Heart left ventricle (tissue), 16 donors: ENCODE data around the gene C19orf67. TPM values are rescaled to one million over a fixed set of nuclear protein-coding genes. Genes with fewer than 3 reads are reported as not detected.

Source experiments
- ATAC-seq, 4 donors: fragments of 200-7000 bp; cut with Tn5 transposase; one replicate each; pipeline ENCODE4 v1.9.1; 2020 to 2022; ENCODE audit warnings: moderate library complexity in 4 of 4, mild to moderate bottlenecking in 3 of 4, moderate number of reproducible peaks in 1 of 4
- DNase-seq, 5 donors: peaks; one replicate each; pipeline ENCODE4 v3.0.0-alpha.2; 2020
- H3K27ac ChIP-seq, 12 donors: fragments of 200-600 bp; sonication (generic) in 4 of 12; one replicate each; pipeline versions ENCODE4 v1.5.0 to v1.8.0; 2016 to 2022; ENCODE audit warnings: mild to moderate bottlenecking in 2 of 12
- H3K27me3 ChIP-seq, 9 donors: fragments of 200-600 bp; sonication (generic) in 2 of 9; one replicate each; pipeline versions ENCODE4 v1.5.1 to v1.8.0; 2016 to 2022; ENCODE audit warnings: mild to moderate bottlenecking in 3 of 9
- H3K36me3 ChIP-seq, 9 donors: fragments of 200-600 bp; sonication (generic) in 2 of 9; one replicate each; pipeline versions ENCODE4 v1.5.0 to v1.8.0; 2018 to 2022; ENCODE audit warnings: mild to moderate bottlenecking in 2 of 9
- H3K4me1 ChIP-seq, 12 donors: fragments of 200-600 bp; sonication (generic) in 4 of 12; one replicate each; pipeline versions ENCODE4 v1.5.0 to v1.8.0; 2016 to 2022; ENCODE audit warnings: mild to moderate bottlenecking in 3 of 12
- H3K4me3 ChIP-seq, 12 donors: fragments of 200-600 bp; sonication (generic) in 4 of 12; one replicate each; pipeline versions ENCODE4 v1.5.0 to v1.8.0; 2017 to 2022; ENCODE audit warnings: mild to moderate bottlenecking in 9 of 12, moderate library complexity in 4 of 12
- H3K9me3 ChIP-seq, 12 donors: fragments of 200-600 bp; sonication (generic) in 4 of 12; one replicate each; pipeline versions ENCODE4 v1.5.0 to v1.8.0; 2016 to 2022; ENCODE audit warnings: mild to moderate bottlenecking in 1 of 12
- CTCF ChIP-seq, 12 donors: fragments of 200-600 bp; sonication (generic) in 4 of 12; IDR thresholded peaks; one replicate each; pipeline versions ENCODE4 v1.5.0 to v1.8.0; 2018 to 2022; ENCODE audit warnings: antibody characterized with exemption in 12 of 12, mild to moderate bottlenecking in 5 of 12
- POLR2A ChIP-seq, 2 donors: fragments of 450-650 bp; IDR thresholded peaks; one replicate each; pipeline ENCODE4 v1.6.1; 2017; ENCODE audit warnings: antibody characterized with exemption in 2 of 2, mild to moderate bottlenecking in 2 of 2, moderate library complexity in 2 of 2
- WGBS, 4 donors: extraction: QIAGEN DNeasy Blood & Tissue Kit in 2 of 4; methylation state at CpG; one replicate each; pipeline versions ENCODE4 v1.1.5 to v1.1.7; 2013 to 2018; 5-methylcytosine and 5-hydroxymethylcytosine counted together
- intact Hi-C, 10 donors: fragments of 100-400 bp; cut with DNase I; formaldehyde crosslinking; loops; one replicate each; pipeline versions ENCODE4 v1.11.1 to v1.14.2; 2022
- polyA plus RNA-seq, 2 donors: library from polyadenylated mRNA; stranded (reverse); fragments of 200-250 nt; gene quantifications; one replicate each; pipeline ENCODE4 v1.2.3, GENCODE V29; 2013
- total RNA-seq, 9 donors: library from RNA; depleted of rRNA in 2 of 9; stranded (reverse); fragments of >200 nt in 2 of 9; fragmentation: NEBNext Ultra II Directional in 3 of 9; extraction: Animal tissue kit (Norgen Biotek cat#: 25700) in 3 of 9; gene quantifications; one replicate each; pipeline versions ENCODE4 v1.1.0 to v1.2.4, GENCODE V29; 2016 to 2023
- donor health status: ischemic (EF 13 %, LVEDD 7.1; RV severe dilation, severe dysfunction).
- donor health status: healthy with polysubstance abuse.
- donor health status: DM: no; HTN: yes; CAD: no.
- donor health status: DM: no; HTN: no; CAD: no.
- donor health status: ischemic (EF 25% LVEDD 6.9; RV normal size, moderate dysfunction).
- donor health status: ischemic (EF 25% LVEDD 5.7; RV mildly dilated, moderate dysfunction).
- donor health status: healthy.
- donor health status: DM: yes; HTN: yes; CAD: no.
- donor health status: ischemic (EF 35%, LVEDD 5.7; RV mildly dilated, moderate dysfunction).
- donor health status: nonischemic (EF 11% LVEDD 7.7; RV severe dilation, severe dysfunction).
- donor health status: DM: yes; HTN: yes; CAD: no.
- donor health status: PGD.
- donor health status: ischemic (EF 29% LVEDD 5.4; RV normal size, mild dysfunction).
- donor health status: nonischemic (EF 23%, LVEDD 6.1; RV moderate dilation, normal function).

C19orf67 gene
- total and polyA plus RNA-seq, 11 donors: not detected

GRCh38 chr19:14058182-14059092 lies 27.1 kb downstream of the C19orf67 start:
- 22 to 25% (median 24%) methylated on average over 17 of the region's 17 CpGs for WGBS, 4 donors
- H3K27me3 ChIP-seq: peaks cover 5 to 34% (median 28%) of the 10 kb centered on the region in 9 donors
- ATAC-seq (no peak), DNase-seq (no peak)
- H3K4me3 ChIP-seq: peak overlapping the region in 1 of 12 donors; percentile 34
- H3K27ac ChIP-seq: no peak overlapping the region
- H3K4me1 ChIP-seq: peaks cover 0 to 18% (median 2%) of the 10 kb centered on the region in 12 donors
- no peaks in the 10 kb centered on the region for H3K36me3 ChIP-seq
- intact Hi-C loops: loop anchor here in 1 of 10 donors (10.0 kb wide), 1 partner anchor 174 kb away; no protein-coding TSS in a partner anchor
- TF ChIP-seq CTCF (IDR thresholded peaks at IDR 0.05): no peak
- no peak for TF ChIP-seq POLR2A (IDR thresholded peaks at IDR 0.05)
- H3K9me3 ChIP-seq: peaks cover 0 to 2% (median 0%) of the 10 kb centered on the region in 12 donors

GRCh38 chr19:14056741-14057356 lies 28.7 kb downstream of the C19orf67 start:
- no peak overlapping the region for H3K27ac ChIP-seq
- DNase-seq: no peak
- TF ChIP-seq POLR2A (IDR thresholded peaks at IDR 0.05) (no peak), CTCF (IDR thresholded peaks at IDR 0.05) (no peak)
- no peak for ATAC-seq
- WGBS, 4 donors: 23 to 35% (median 26%) methylated on average over 16 to 19 of the region's 19 CpGs
- peaks cover 5 to 34% (median 28%) of the 10 kb centered on the region in 9 donors for H3K27me3 ChIP-seq
- H3K4me3 ChIP-seq: peak overlapping the region in 10 of 12 donors; percentile 28 to 54 (median 44)
- peaks cover 0 to 9% (median 0%) of the 10 kb centered on the region in 12 donors for H3K9me3 ChIP-seq
- peaks cover 0 to 18% (median 2%) of the 10 kb centered on the region in 12 donors for H3K4me1 ChIP-seq
- intact Hi-C loops: loop anchor here in 1 of 10 donors (10.0 kb wide), 1 partner anchor 172 kb away; no protein-coding TSS in a partner anchor
- peaks cover 0 to 9% (median 0%) of the 10 kb centered on the region in 9 donors for H3K36me3 ChIP-seq

- no peak for ATAC-seq
Observed at GRCh38 chr19:14056069-14056666, 29.4 kb downstream of the C19orf67 start.

More at GRCh38 chr19:14056069-14056666, 29.4 kb downstream of the C19orf67 start:
- H3K36me3 ChIP-seq: peaks cover 0 to 10% (median 0%) of the 10 kb centered on the region in 9 donors
- H3K4me3 ChIP-seq: no peak overlapping the region
- 89 to 96% (median 95%) methylated on average over 7 to 10 of the region's 10 CpGs for WGBS, 4 donors
- no peak for TF ChIP-seq POLR2A (IDR thresholded peaks at IDR 0.05)
- TF ChIP-seq CTCF (IDR thresholded peaks at IDR 0.05): no peak
- no peak for DNase-seq
- peaks cover 0 to 18% (median 2%) of the 10 kb centered on the region in 12 donors for H3K4me1 ChIP-seq
- no peak overlapping the region for H3K27ac ChIP-seq
- H3K27me3 ChIP-seq: peaks cover 5 to 31% (median 28%) of the 10 kb centered on the region in 9 donors
- intact Hi-C loops: loop anchor here in 1 of 10 donors (10.0 kb wide), 1 partner anchor 171 kb away; no protein-coding TSS in a partner anchor
- H3K9me3 ChIP-seq: peaks cover 0 to 9% (median 0%) of the 10 kb centered on the region in 12 donors
